Transverse colon (tissue), 4 donors: ENCODE results near the gene STIM1. TPM values are rescaled to one million over a fixed set of nuclear protein-coding genes. Genes with fewer than 3 reads are reported as not detected.

Source experiments
- DNase-seq: peaks from one replicate; pipeline ENCODE4 v3.0.0-alpha.2; 2019
- H3K27ac ChIP-seq, 4 donors: fragments of 200-600 bp; sonication (generic); 2 replicates each; pipeline ENCODE4 v1.5.1; 2016 to 2018; ENCODE audit warnings: inconsistent platforms in 4 of 4
- H3K27me3 ChIP-seq: fragments of 200-600 bp; sonication (generic); 2 replicates; pipeline ENCODE4 v1.5.1; 2017; ENCODE audit warnings: inconsistent platforms
- H3K36me3 ChIP-seq, 4 donors: fragments of 200-600 bp; sonication (generic); 2 replicates each; pipeline ENCODE4 v1.5.1; 2017 to 2019; ENCODE audit warnings: inconsistent platforms in 4 of 4
- H3K4me1 ChIP-seq, 4 donors: fragments of 200-600 bp; sonication (generic); 2 replicates each; pipeline ENCODE4 v1.5.1; 2017 to 2020; ENCODE audit warnings: inconsistent platforms in 4 of 4
- H3K4me3 ChIP-seq, 4 donors: fragments of 200-600 bp; sonication (generic); 1 replicate in 1 of 4; 2 replicates in 3 of 4; pipeline versions ENCODE4 v1.5.1 to v1.6.1; 2017 to 2019; ENCODE audit warnings: inconsistent platforms in 4 of 4
- H3K9me3 ChIP-seq, 2 donors: fragments of 200-600 bp; sonication (generic); 2 replicates each; pipeline ENCODE4 v1.5.1; 2017 to 2019; ENCODE audit warnings: inconsistent platforms in 2 of 2
- CTCF ChIP-seq, 5 experiments: fragments of 200-600 bp in 3 of 5; fragments of 450-650 bp in 2 of 5; sonication (generic) in 3 of 5; IDR thresholded peaks; 1 replicate in 2 of 5; 2 replicates in 3 of 5; pipeline ENCODE4 v1.5.1; 2016 to 2017; ENCODE audit warnings: antibody characterized with exemption in 5 of 5, inconsistent platforms in 3 of 5, mild to moderate bottlenecking in 2 of 5, moderate library complexity in 1 of 5
- EP300 ChIP-seq: sonication (generic); formaldehyde crosslinking; IDR thresholded peaks from one replicate; pipeline ENCODE4 v1.6.1; 2017; ENCODE audit warnings: antibody characterized with exemption, low read depth
- POLR2A ChIP-seq: fragments of 450-650 bp; IDR thresholded peaks from one replicate; pipeline ENCODE4 v1.6.1; 2016; ENCODE audit warnings: antibody characterized with exemption, mild to moderate bottlenecking, moderate library complexity
- POLR2AphosphoS5 ChIP-seq, 3 donors: sonication (generic); formaldehyde crosslinking; IDR thresholded peaks; one replicate each; pipeline ENCODE4 v1.6.1; 2016; ENCODE audit warnings: antibody characterized with exemption in 3 of 3
- WGBS, 2 donors: methylation state at CpG; one replicate each; pipeline ENCODE4 v1.1.5; 2018; ENCODE audit warnings: low coverage in 1 of 2; 5-methylcytosine and 5-hydroxymethylcytosine counted together
- in situ Hi-C, 4 donors: fragments of 200-750 bp; cut with MboI; loops; one replicate each; pipeline versions ENCODE4 v1.15.0 to v1.15.1; 2017; ENCODE audit warnings: low sequenced_read_pairs in 3 of 4, low pct_ligation_motif_present in 1 of 4, low pct_unique_long_range_greater_than_20kb in 1 of 4
- intact Hi-C: fragments of 100-400 bp; cut with DNase I; formaldehyde crosslinking; loops from one replicate; pipeline ENCODE4 v1.15.1; 2023; ENCODE audit warnings: low total_unique reads
- total RNA-seq, 4 donors: library from RNA; depleted of rRNA; stranded (reverse); fragments of >200 nt; gene quantifications; one replicate each; pipeline ENCODE4 v1.1.0, GENCODE V29; 2016

STIM1 gene
- total RNA-seq: 10 to 100 TPM; 41.2 to 79.3 (median 48.0) TPM

GRCh38 chr11:3854977-3855807 is at the start of gene STIM1:
TSS of gene STIM1 (plus strand) at chr11:3855664. CDS start at chr11:3856271, 607 bp downstream.
- peak within 1 kb of the TSS; percentile 75 to 93 (median 89) for H3K4me3 ChIP-seq
- DNase-seq: peak; percentile 96
- in situ Hi-C loops (loop anchor here in 3 of 4 donors (5.0 to 25.0 kb wide), 4 partner anchors 107 to 220 kb away; no protein-coding TSS in a partner anchor), intact Hi-C loops (no loop called here)
- H3K9me3 ChIP-seq: no peaks in the 10 kb centered on the region
- no peaks in the 10 kb centered on the region for H3K36me3 ChIP-seq
- peak within 1 kb of the TSS; percentile 98 to 100 (median 99) for H3K27ac ChIP-seq
- TF ChIP-seq POLR2A (peak; percentile 83), EP300 (no peak), POLR2AphosphoS5 (IDR thresholded peaks at IDR 0.05) (peak; percentile 84 to 90 (median 87)), CTCF (IDR thresholded peaks at IDR 0.05) (peak; percentile 96 to 100 (median 97))
- H3K4me1 ChIP-seq: peaks cover 29 to 52% (median 47%) of the 10 kb centered on the region in 4 donors
- no peaks in the 10 kb centered on the region for H3K27me3 ChIP-seq
- WGBS, 2 donors: 0% methylated on average over 32 of the region's 87 CpGs; no CpG with 5 or more reads in 1 of the 2 donors

GRCh38 chr11:3807909-3808860 is 47.3 kb upstream of the STIM1 start, which contains the start of gene PGAP2:
TSS of gene PGAP2 (plus strand) at chr11:3808560. CDS start at chr11:3811260, 2,700 bp downstream.
- TF ChIP-seq EP300: no peak
- TF ChIP-seq POLR2A: peak; percentile 11
- TF ChIP-seq POLR2AphosphoS5 (IDR thresholded peaks at IDR 0.05): no peak
- TF ChIP-seq CTCF (IDR thresholded peaks at IDR 0.05): peak; percentile 63 to 72 (median 69)
- in situ Hi-C loops (no loop called here), intact Hi-C loops (loop anchor here (5.0 kb wide), 1 partner anchor 34 kb away; the partner anchor contains the start of gene RHOG)
- H3K9me3 ChIP-seq: no peaks in the 10 kb centered on the region
- 1 to 2% methylated on average over 7 to 55 of the region's 55 CpGs for WGBS, 2 donors
- no peaks in the 10 kb centered on the region for H3K27me3 ChIP-seq
- peak; percentile 77 for DNase-seq
- peak within 1 kb of the TSS; percentile 41 to 91 (median 66) for H3K4me3 ChIP-seq
- H3K36me3 ChIP-seq: no peaks in the 10 kb centered on the region
- peaks cover 0 to 13% (median 6%) of the 10 kb centered on the region in 4 donors for H3K4me1 ChIP-seq
- peak within 1 kb of the TSS; percentile 73 to 84 (median 81) for H3K27ac ChIP-seq

- DNase-seq: peak; percentile 64
- Histone ChIP-seq H3K9me3 (no peaks in the 10 kb centered on the region), H3K27ac (peak overlapping the region; percentile 73 to 84 (median 81)), H3K27me3 (no peaks in the 10 kb centered on the region), H3K36me3 (no peaks in the 10 kb centered on the region), H3K4me3 (peak overlapping the region; percentile 41 to 91 (median 66)), H3K4me1 (peaks cover 0 to 13% (median 6%) of the 10 kb centered on the region in 4 donors)
- 19% methylated on average over 5 of the region's 5 CpGs; no CpG with 5 or more reads in 1 of the 2 donors for WGBS, 2 donors
- intact Hi-C loops: loop anchor here (5.0 kb wide), 1 partner anchor 33 kb away; the partner anchor contains the start of gene RHOG
- TF ChIP-seq POLR2AphosphoS5 (IDR thresholded peaks at IDR 0.05): no peak
- TF ChIP-seq CTCF (IDR thresholded peaks at IDR 0.05): peak; percentile 24 to 60 (median 42)
- in situ Hi-C loops: no loop called here
These were observed 46.4 kb upstream of the STIM1 start for GRCh38 chr11:3808861-3809623.
